NAMALWA (cell line): ENCODE data around the gene TMED9.
A peak's percentile ranks its signal among the peaks of the same experiment; 100 is the strongest.
"Not testable (repeated sequence)": the region's sequence is repeated elsewhere in the genome, so short reads cannot be mapped to it uniquely, and the experiment has no call there.

Experiments
- DNase-seq: peaks from one replicate; pipeline ENCODE4 v3.0.0-alpha.2; 2015; ENCODE audit warnings: low spot score

Gene TMED9

DNA sequence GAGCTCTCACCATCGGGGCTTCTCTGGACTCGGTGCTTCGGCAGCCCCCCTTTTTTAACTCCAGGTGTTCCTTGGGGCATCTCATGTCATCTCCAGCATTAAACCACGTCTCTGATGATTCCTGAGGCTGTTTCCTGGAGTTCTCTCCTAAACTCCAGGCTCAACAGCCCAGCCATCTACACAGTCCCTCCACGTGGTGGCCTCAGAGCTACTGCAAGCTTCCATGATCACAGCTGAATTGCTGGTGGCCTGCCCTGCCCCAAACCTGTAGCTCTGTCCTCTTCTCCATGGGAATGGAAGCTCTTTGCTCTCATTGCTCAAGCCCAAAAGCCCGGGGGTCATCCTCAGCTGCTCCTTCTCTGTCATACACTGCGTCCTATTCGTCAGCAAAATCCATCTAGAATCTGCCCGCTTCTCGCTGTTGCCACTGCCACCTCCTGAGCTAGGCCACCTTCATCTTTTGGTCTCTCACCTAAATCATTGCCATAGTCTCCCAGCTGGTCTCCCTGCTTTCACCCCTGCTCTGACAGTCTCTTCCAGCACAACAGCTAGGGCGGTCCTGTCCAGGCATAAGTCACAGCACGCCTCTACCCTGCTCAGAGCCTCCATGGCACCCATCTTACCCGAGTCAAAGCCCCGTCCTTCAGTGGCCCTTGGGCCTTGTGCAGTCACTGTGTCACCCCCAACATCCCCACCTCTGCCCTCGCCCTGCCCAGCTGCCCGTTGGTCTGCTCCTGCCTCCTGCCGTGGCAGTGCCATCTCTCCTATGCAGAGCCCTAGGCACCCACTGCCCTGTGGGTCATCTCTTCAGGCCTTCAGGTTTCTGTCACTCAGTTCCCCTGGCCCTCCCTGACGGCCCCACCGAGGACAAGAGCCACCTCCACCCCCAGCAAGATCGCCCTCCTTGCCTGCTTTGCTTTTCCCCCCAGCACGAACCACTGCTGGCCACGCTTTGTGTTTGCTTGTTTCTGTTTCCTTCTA lies 14.4 kb downstream of the TMED9 start:
- no peak for DNase-seq

GRCh38 chr5:177607115-177607451 lies 15.1 kb downstream of the TMED9 start:
- no peak for DNase-seq

DNA sequence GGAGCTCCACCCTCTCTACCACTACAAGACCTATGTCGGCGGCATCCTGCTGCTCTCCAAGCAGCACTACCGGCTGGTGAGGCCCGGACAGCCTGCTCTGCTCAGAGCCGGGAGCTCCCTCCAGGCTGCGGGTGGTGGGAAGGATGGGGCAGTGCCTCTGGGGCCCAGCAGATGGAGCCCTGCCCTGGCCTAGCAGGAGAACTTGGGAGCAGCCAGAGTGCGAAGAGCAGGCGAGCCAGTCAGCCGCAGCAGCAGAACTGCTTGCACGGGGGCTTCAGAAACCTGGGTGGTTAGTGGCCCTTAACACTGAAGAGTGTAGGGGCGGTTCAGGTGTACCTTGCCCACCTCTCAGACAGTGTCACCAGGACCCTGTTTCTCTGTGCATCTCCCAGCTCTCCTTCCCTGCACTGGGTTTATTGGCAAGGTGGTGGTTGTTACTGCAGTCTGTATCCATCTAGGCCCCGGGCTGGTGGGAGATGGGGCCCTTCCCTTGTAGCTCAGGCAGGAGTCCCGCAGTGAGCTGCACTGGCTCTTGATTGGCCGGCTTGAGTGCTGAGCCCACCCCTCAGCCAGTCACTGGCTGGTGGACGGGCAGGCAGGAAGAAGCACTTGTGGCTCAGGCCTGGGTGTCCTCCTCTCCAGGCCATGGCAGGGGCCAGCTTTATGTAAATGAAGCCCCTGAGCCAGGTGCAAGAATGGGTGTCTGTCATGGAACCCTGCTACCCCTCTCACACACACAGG lies 15.6 kb downstream of the TMED9 start:
- peak; percentile 76 for DNase-seq

DNA sequence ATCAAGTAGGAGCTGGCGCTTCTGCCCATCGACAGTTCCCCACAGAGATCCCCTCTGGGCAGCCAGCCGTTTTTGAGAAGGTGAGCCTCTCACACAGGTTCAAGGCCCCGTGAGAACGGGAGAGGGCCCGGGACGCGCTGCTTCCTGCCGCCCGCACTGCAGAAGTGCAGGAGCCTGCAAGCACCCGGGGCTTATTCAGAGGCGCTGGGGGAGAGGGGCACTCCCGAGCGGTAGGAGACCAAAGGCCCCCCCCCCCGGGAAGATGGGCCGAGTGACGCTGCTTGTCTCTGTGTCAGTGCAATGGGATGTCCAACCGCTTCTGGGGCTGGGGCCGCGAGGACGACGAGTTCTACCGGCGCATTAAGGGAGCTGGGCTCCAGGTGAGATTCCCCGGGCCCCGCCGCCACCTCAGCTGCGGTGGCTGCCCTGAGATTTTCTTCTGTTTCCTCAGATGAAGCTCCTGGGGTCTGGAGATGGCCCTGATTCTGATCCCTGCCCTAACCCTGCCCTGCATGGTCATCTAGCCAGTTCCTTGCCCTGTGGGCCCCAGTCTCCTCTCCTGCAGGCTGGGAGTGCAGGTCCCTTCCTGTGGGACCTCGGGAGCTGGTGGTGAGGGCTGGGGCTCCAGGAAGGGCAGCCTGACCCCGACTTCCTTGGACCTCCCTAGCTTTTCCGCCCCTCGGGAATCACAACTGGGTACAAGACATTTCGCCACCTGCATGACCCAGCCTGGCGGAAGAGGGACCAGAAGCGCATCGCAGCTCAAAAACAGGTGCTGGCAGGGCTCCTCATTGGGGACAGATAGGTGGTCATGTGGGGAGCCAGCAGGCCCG lies 16.5 kb downstream of the TMED9 start:
- no peak for DNase-seq

GRCh38 chr5:177609076-177610059 lies 17.4 kb downstream of the TMED9 start:
- no peak for DNase-seq

DNA sequence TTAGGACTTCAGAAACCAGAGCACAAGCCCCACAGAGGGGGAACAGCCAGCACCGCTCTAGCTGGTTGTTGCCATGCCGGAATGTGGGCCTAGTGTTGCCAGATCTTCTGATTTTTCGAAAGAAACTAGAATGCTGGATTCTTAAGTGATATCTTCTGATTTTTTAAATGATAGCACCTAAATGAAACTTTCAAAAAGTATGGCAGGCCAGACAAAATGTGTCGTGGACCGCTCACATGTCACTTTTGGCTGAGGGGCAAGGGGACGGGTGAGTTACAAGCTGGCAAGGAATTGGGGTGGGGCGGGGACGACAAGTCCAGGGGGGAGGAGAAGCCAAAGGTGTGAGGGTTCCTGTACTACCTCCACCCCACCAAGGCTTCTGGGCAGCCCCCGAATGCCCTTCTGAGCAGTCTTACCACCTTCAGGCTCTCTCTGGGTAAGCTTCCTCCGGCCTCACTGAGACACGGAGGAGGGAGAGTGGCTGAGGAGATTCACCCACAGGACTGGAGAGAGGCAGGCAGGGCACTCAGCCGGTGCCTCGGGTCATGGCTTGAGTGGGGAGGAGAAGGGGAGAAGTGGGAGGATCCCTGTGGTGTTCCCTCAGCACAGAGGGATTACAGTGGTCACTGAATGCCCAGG lies 18.2 kb downstream of the TMED9 start:
- no peak for DNase-seq

DNA sequence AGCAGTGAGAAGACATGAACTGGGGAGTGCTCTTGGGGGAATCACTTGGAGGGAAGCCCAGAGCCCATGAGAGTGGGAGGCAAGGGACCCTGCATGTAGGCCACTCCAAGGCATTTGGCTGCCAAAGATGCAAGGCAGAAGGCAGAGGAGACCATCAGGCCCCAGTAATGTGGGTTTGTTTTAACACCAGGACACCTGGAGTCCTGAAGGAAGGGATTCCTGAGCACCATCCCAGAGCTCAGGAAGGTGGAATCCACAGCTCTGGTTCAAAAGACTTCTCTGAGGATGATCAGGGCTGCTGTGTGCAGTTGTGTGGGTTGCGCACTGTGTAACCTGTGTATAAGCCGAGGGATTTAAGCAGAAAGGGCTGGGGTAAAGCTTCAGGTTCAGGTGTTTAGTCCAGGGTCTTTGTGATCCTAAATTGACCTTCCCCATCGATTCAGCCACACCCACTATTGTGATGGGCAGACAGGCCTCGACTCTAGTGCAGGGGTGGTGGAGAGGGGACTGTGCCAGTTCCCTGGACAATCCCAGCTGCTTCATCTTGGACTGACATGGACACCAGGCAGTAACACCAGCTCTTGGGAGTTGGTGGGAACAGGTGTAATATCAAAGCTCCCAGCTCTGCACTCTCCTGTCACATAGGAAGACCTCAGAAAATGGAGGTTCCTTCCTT lies 18.9 kb downstream of the TMED9 start:
- no peak for DNase-seq

GRCh38 chr5:177611446-177612214 lies 19.6 kb downstream of the TMED9 start:
- DNase-seq = no peak

- no peak for DNase-seq
Observed at GRCh38 chr5:177612215-177612673, 20.2 kb downstream of the TMED9 start.

DNA sequence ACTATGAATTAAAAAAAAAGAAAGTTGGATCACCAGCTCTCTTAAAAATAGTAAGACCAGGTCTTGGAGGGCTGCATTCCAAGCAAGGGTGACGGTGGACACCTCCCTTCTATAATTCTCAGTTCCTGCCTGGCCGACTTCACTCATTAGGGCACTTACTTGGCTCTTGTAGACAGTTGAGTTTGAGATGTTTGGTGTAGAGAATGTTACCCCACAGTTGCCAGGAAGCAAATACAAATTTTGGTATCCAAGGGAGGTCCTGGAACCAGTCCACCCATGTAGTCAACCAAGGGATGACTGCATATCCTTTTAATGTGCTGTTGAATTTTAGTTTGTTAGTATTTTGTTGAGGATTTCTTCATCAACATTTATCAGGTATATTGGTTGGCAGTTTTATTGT lies 28.6 kb downstream of the TMED9 start:
- no peak for DNase-seq

- DNase-seq = not testable (repeated sequence)
Observed at GRCh38 chr5:177624172-177624571, 32.2 kb downstream of the TMED9 start.

DNA sequence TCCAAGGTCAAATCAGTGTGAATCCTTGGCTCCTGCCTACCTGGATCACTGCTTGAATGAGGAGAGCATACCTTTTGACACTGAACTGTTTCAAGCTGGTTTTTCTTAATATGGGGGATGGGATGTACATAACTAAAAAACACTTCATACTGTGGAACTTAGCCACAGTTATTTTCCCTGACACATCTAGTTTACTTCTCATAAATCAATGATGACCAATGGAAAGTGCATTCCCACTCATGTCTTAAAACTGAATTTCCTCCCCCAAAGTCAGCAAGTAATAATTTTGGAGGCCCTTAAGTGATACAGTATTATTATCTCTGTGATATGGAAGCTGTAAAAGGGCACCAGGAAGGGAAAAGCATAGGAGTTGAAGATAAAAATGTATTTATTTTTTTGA lies 38.2 kb downstream of the TMED9 start:
- DNase-seq = not testable (repeated sequence)

DNA sequence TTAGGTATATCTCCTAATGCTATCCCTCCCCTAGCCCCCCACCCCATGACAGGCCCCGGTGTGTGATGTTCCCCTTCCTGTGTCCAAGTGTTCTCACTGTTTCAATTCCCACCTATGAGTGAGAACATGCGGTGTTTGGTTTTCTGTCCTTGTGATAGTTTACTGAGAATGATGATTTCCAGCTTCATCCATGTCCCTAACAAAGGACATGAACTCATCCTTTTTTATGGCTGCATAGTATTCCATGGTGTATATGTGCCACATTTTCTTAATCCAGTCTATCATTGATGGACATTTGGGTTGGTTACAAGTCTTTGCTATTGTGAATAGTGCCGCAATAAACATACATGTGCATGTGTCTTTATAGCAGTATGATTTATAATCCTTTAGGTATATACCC lies 42.9 kb downstream of the TMED9 start:
- DNase-seq = not testable (repeated sequence)

DNA sequence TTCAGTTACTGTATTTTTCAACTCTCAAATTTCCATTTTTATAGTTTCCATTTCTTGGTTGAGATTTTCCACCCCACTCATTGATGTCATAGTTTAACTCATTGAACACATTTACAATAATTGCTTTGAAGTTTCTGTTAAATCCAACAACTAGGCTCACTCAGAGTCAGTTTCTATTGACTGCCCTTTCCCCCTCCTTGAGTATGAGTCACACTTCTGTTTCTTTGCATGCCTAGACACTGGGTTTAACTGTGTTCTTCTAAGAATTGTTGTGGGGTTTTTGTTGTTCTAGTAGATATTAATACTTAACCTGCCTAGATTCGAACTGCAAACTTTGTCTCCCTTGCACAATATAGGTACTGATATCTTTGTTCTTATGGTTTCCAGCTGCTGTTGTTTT lies 53.5 kb downstream of the TMED9 start:
- DNase-seq = not testable (repeated sequence)
